Measurements from ENCODE around the gene BABAM2.
A peak's percentile ranks its signal among the peaks of the same experiment; 100 is the strongest.
"Not testable (repeated sequence)": the region's sequence is repeated elsewhere in the genome, so short reads cannot be mapped to it uniquely, and the experiment has no call there.

Gene BABAM2

DNA sequence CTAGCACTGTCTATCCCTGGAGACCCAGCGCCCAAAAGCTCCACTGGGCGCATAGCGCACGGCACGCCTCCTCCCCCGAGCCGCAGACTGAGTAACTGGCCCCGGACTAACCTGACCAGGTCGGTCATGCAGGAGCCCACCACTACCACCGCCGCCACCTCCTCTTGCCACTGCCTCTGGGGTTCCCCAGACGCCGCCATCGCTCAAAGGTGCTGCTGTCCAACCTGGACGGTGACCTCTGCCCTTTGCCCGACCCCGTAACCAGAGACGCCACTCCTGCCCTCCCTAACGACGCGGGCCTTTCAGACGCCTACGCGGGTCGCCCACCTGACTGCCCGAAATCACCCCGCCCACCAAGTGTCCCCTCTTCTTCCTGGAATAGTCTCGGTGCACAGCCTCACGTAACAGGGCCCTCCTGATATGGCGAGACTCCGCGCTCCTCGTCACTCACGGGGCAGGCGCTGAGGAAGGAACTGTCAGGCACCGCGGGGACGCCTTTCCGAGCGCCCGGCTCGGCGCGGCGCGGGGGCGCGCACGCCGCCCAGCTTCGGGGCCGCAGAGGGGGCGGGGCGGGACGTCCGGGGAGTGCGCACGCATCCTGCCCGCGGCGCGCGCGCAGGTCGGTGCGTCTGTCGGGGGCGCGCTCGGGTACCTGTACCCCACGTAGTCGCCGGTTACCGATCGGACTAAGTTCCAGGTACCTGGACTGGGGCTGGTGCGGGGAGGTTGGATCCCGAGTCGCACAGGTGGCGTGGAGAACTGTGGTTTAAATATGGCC lies at the start of gene BABAM2, which contains the start of gene RBKS:
Gene BABAM2 (plus strand): TSS at position 584 of the 778 bp plus-strand sequence. CDS start 3,828 bp downstream, outside the sequence.
Gene RBKS (minus strand): TSS at position 242 of the 778 bp plus-strand sequence. CDS start 42 bp downstream, at position 200.
- no peak for DNase-seq (ENCODE audit: low read depth, low spot score)
- peak within 1 kb of the TSS; percentile 91 for H3K27ac ChIP-seq

DNA sequence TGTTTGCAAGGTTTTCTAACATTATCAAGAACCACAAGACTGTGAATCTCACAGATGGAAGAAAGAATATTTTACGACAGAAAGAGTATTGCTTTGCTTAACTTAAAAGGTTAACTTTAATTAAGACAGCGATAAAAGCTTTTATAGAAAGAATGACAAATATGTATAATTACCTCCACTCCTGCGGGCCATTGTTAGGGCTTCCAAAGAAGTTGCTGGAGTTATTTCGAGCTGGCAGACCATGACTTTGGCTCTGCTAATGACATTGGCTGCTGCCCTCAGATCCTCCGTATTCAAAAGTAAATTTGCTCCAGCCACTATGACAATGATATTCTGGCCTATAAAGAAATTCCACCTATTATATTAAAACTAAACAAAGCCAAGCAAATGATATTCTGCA lies 47.6 kb upstream of the BABAM2 start:
- no peak for DNase-seq (ENCODE audit: low read depth, low spot score)
- no peak overlapping the region for H3K27ac ChIP-seq

DNA sequence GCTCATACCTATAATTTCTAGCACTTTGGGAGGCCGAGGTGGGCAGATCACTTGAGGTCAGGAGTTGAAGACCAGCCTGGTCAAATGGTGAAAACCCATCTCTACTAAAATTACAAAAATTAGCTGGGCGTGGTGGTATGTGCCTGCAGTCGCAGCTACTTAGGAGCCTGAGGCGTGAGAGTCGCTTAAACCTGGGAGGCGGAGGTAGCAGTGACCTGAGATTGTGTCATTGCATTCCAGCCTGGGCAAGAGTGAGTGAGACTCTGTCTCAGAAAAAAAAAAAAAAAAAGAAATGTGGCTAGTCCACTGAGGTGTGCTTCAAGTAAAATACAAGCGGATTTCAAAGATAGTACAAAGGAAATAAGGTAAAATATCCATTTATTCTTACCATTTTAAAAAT lies 46.5 kb upstream of the BABAM2 start:
- DNase-seq (ENCODE audit: low read depth, low spot score): no peak
- peak overlapping the region; percentile 51 for H3K27ac ChIP-seq

DNA sequence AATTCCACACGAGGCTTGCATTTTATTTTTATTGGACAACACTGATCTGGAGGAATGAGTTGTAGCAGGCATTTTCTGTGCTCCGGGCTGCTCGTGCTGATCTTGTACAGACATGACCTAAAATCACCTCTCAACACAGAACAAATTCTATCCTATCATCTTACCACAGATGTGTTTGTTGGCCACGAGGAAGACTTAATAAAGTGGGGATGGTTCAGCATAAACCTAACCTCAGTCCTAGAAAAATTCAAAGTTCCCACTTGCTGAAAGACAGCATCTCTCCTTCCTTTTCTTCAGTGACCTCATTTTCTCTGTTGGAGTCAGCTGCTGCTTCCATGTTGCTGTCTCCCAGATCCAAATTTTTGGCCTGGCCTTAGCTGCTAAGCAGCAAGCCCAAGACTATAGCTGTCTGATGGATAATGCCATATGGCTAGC lies 45.7 kb upstream of the BABAM2 start:
- DNase-seq (ENCODE audit: low read depth, low spot score): no peak
- H3K27ac ChIP-seq: peak overlapping the region; percentile 51

DNA sequence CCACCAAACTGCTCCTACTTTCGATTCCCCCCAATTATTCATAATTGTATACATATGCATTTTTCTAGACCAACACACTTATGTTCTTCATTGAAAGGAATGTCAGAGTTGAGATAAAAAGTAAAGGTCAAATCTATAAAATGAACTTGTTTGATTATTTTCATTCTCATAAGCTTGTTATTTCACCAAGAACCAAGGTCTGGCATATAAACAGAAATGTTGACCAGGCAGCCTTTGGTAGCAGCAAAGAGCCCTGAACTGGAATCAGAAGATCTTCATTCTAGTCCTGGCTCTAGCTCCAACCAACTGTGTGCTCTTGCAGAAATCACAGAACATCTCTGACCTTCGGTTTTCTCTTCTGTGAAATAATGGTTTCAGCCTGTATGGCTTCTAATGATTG lies 43.2 kb upstream of the BABAM2 start:
- no peak overlapping the region for H3K27ac ChIP-seq
- no peak for DNase-seq (ENCODE audit: low read depth, low spot score)

DNA sequence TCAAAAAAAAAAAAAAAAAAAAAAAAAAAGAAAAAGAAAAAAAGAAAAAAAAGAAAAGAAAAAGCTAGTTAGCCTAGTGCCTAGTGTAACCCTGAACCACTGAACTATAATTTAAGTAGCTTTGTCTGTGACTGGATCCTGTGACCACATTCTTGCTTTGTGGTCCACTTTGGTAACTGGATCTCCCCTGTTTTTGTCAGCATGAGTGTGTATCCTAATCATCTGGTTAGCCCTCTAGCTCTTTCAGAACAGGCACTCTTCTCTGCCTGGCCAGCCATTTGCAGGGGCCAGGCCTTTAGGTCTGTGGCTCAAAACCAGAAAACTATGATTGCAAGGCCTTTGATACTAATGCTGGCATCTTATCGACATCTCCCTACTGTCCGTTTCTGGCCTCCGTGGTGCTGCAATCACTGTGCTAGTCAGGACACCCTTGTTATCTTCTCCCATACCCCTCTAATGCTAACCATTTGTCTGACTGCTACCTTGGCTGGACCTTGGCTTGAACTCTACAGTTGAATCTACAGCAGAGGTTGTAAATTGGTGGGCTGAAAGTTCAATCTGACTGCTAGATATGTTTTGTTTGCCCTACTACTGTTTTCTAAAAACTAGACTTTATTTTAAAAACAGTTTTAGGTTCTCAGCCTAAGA lies 40.8 kb upstream of the BABAM2 start:
- no peak overlapping the region for H3K27ac ChIP-seq
- no peak for DNase-seq (ENCODE audit: low read depth, low spot score)

DNA sequence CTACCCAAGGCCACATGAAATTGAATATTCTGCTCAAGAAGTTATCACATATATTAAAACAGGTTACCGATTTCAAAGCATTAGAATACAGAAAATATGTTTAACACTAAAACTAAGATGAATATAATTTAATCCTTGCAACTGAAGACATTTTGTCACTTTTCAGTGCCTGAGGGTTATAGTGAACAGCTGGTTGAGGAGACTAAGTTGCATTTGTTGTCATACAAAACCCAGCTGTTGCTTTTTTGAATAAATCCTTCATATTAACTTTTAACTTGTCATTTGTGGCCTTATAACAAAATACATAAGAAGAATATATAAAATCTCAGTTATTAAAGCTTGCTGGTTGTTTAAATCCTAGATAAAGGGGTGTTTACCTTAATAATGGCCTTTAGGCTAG lies 37.8 kb upstream of the BABAM2 start:
- DNase-seq (ENCODE audit: low read depth, low spot score): no peak
- no peak overlapping the region for H3K27ac ChIP-seq

DNA sequence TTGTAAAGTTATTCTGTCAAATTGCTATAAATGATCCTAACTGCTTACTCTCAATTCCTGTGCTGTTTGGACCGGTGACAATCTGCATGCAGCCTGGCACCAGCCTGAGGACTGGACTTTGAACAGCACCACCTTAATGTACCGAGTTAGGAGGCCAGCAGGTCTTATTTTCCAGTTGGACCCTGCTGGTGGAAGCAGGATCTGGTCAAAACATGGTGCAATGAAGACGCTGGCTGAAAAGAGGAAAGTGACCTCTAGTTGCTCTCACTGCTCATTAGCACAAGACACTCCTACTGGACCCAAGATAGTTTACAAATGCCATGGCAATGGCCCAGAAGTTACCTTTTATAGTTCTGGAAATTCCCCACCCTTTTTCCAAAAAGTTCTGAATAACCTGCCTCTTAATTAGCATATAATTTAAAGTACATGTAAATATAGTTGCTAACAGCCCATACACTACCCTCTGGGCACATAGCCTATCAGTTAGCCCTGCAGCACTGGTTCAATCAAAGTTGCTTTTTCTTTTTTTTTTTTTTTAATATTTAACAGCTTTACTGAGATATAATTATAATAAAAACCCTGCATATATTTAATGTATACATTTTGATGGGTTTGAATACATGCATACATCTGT lies 36.2 kb upstream of the BABAM2 start:
- H3K27ac ChIP-seq: no peak overlapping the region
- no peak for DNase-seq (ENCODE audit: low read depth, low spot score)

DNA sequence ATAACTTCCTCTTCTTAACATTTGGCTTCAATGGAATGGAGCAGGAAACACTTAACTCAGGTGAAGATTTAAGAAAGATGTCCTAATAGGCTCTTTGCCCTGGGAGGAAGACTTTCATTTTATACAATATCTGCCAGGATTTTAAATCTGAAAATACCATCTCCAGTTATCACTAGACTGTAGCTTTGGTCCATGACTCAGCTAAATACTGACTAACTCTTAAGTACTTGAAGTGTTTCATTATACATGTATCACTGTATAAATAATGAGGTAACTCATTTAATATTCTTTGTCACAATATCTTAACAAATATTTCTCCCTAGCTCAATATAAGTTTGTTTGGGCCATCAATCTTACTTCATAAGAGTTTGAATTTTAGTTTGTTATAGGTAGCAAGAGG lies 35.1 kb upstream of the BABAM2 start:
- DNase-seq (ENCODE audit: low read depth, low spot score): no peak
- peak overlapping the region; percentile 40 for H3K27ac ChIP-seq

DNA sequence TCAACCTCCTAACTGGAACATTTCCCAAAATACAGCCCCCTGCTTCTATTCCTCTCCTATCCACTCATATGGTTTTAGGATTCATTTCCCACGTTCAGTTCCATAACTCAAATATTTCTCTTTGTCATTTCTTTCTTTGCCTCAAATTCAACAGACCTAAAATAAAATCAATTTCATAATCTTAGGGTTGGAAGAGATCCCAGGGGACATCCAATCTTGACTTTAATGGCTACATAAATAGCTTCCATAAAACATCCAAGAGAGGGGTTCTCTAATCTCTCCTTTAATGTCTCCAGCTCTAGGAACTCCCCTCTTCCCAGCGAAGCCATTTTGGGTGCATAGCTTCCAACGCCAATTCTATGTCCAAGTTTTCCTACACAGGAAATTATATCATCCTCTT lies 34.1 kb upstream of the BABAM2 start:
- no peak overlapping the region for H3K27ac ChIP-seq
- DNase-seq (ENCODE audit: low read depth, low spot score): no peak

DNA sequence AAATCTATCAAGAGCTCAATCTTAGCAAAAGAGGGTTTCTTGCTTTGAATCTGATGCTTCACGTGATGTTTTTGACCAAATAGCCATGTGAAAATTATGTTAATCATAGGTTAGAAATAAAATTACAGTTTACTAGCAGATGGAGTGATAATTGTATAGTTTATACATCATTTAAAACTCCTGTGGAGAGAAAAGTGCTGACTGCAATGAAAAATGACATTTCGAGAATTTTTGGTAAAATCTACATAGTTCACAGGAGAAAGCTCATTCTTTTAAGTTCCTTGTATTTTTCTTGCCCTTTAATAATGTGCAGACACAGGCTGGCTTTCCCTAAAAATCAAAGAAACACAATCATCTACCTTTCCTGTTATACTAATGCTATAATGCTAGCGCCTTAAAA lies 33.6 kb upstream of the BABAM2 start:
- DNase-seq (ENCODE audit: low read depth, low spot score): no peak
- H3K27ac ChIP-seq: peak overlapping the region; percentile 41

DNA sequence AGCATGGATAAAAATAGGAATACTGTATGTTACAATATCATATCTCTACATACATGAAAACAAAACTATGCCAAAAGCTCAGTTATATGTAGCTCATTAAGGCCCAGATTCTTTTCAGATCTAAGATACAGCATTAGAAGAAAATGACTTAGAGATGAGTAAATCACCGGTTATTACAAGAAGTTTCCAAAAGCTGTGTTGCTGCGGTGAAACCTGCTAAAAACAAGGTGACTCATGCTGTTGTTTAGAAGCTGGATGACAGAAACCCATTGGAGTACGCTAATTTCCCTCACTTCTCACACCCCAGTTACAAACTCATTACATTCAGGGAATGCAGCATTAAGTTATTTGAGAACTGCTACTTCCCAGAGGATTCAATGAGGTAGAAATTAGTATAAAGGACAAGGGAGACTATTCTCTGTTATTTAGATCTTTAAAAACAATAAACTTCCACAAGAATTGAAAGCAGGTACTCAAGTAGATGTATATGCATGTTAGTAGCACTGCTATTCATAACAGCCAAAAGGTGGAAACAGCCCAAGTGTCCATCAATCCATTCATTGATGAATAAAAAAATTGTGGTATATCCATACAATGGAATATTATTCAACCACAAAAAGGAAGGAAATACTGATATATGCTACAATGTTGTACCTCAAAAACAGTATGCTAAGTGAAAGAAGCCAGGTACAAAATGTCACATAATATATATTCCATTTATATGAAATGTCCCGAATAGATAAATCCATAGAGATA lies 32.9 kb upstream of the BABAM2 start:
- peak; percentile 51 for DNase-seq (ENCODE audit: low read depth, low spot score)
- peak overlapping the region; percentile 41 for H3K27ac ChIP-seq

DNA sequence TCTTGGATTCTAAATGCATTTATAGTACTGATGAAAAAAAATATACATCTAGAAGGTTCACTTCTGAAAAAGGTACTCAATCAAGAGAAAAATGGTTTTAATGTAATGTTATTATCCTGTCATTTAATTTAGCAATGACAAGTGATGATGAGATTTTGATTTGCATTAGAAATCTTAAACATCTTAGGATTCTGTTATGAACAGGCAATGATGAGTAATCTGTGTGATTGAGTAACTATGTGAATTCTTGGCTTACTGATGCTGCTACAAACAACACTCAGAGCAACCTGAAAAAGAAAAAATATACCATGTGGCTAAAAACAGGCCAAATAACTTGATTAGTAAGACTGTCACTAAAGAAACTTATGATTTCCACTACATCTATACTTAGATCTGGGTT lies 30.4 kb upstream of the BABAM2 start:
- H3K27ac ChIP-seq: no peak overlapping the region
- DNase-seq (ENCODE audit: low read depth, low spot score): no peak

DNA sequence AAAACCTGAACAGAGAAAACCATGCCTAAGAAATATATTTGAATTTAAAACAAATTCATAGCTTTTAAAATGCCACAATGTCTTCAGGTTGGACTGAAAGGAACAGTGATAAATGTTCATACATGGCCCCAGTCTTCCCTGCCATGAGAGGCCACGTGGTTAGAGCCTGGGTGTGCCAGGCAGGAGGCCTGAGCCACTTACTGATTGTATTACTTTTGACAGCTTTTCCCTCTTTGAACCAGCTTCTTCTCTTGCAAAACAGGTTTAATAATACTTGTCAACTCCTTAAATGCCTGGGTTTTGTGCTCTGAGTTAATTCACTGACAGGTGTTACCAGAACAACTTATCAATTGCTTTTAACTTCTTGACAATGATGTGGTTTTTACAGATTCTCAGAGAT lies 27.4 kb upstream of the BABAM2 start:
- no peak for DNase-seq (ENCODE audit: low read depth, low spot score)
- H3K27ac ChIP-seq: no peak overlapping the region

DNA sequence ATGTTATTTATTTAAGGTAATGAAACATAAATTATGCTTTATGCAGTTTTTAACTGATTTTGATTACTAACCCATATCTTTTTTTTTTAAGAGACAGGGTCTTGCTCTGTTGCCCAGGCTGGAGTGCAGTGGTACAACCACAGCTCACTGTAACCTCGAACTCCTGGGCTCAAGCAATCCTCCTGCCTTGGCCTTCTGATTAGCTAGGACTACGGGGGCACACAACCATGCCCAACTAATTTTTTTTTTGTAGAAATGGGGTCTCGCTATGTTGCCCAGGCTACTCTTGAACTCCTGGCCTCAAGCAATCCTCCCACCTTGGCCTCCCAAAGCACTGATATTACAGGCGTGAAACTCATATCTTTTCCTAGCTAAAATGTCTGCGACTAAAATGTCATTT lies 26.6 kb upstream of the BABAM2 start:
- not testable (repeated sequence) for DNase-seq (ENCODE audit: low read depth, low spot score); H3K27ac ChIP-seq

DNA sequence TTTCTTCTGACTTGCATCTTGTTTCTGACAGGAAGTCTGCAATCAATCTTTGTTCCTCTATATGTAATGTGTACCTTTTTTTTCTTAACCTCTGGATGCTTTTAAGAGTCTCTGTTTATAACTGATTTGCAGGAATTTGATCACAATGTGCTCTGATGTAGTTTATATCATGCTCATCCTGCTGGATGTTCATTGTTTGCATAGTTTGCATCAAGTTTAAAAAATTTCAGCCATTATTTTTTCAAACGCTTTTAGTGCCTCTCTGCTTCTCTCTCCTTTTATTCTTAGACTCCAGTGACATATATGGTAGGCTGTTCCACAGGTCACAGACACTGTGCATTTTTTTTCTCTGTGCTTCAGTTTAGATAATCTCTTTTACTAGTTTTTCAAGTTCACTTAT lies 24.3 kb upstream of the BABAM2 start:
- no peak overlapping the region for H3K27ac ChIP-seq
- DNase-seq (ENCODE audit: low read depth, low spot score): no peak

DNA sequence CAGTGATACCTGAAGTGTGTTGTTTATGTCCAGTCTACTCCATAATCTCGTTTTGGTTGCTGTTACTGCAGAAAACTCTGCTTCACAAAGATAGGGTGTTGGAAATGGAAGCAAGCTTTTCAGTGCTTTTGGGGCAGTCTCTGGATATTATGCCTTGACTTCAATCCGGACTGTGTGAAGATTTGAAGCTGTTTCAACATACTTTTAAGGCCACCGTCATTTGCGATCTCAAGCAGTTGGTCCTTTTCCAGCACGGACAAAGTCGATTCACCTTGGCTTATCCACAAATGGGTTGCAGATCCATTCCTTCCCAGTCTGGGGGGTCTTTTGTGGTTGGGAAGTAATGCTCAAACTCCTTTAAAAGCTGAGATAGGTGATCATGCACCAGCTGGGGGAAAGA lies 20.8 kb upstream of the BABAM2 start:
- no peak for DNase-seq (ENCODE audit: low read depth, low spot score)

DNA sequence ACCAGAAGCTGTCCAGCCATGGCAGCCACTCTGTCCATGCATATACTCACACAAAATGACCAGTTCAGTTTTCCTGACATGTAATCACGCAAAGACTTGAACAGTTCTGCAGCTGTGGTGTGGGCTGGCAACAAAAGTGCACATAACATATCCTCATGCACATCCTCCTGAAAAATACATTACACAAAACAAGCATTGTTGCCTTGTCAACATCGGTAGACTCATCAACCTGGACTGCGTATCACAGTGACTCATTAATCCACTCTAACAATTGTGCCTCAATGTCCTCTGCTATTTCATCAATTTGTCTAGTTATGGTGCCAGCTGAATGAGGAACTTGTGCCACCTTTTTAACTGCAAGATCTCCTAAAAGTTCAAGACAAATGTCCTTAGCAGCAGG lies 19.8 kb upstream of the BABAM2 start:
- DNase-seq (ENCODE audit: low read depth, low spot score): no peak
- H3K27ac ChIP-seq: no peak overlapping the region

More for the DNA sequence above, 20.8 kb upstream of the BABAM2 start:
- no peak overlapping the region for H3K27ac ChIP-seq

DNA sequence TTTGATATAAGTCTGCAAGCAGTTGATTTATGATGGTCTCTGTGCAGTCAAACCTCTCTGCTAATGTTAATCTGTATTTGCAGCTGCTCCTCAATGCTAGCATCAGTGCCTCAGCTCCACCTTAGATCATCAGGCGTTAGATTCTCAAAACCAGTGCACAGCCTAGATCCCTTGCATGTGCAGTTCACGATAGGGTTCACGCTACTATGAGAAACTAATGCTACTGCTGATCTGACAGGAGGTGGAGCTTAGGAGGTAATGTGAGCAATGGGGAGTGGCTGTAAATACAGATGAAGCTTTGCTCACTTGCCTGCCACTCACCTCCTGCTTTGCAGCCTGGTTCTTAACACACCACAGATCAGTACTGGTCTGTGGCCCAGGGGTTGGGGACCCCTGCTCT lies 18.7 kb upstream of the BABAM2 start:
- no peak overlapping the region for H3K27ac ChIP-seq
- no peak for DNase-seq (ENCODE audit: low read depth, low spot score)

DNA sequence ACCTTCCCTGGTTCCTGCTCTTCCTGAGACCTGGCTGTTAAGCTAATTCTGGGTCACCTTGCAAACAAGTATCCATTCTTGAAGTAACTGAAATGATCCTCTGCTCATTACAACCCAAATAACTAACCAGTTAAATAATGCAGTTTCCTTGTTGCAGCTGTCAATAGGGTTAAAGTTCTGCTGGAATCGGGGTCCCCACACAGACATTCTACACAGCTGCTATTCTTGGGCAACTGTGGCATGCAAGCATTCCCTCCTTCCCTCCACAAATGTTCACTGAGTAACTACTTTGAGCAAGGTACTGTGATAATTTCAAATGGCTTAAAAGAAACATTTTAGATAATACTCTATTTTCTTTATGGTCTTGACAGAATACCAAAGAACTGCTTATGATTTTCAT lies 17.4 kb upstream of the BABAM2 start:
- H3K27ac ChIP-seq: no peak overlapping the region
- no peak for DNase-seq (ENCODE audit: low read depth, low spot score)
